NCI-H2196 treated with DMSO at 0.1 percent for 48 hours (cell line): ENCODE data around the gene RAPGEF2.

Source experiments
- DNase-seq: peaks from one replicate; lab custom pipeline; 2025; ENCODE audit not compliant: unreplicated experiment; lab: John Stamatoyannopoulos, UW

RAPGEF2 gene

GRCh38 chr4:159273841-159274240 is 171.0 kb downstream of the RAPGEF2 start:
- no peak for DNase-seq

- DNase-seq = no peak
Measured at GRCh38 chr4:159278399-159278798, 175.5 kb downstream of the RAPGEF2 start.

- no peak for DNase-seq
Measured at GRCh38 chr4:159279084-159279483, 176.2 kb downstream of the RAPGEF2 start.

- no peak for DNase-seq
Measured at GRCh38 chr4:159280442-159281172, 177.7 kb downstream of the RAPGEF2 start.

GRCh38 chr4:159281771-159282170 is 178.9 kb downstream of the RAPGEF2 start:
- no peak for DNase-seq

- DNase-seq = no peak
Measured at GRCh38 chr4:159282329-159282728, 179.4 kb downstream of the RAPGEF2 start.

- no peak for DNase-seq
Measured at GRCh38 chr4:159282944-159283343, 180.1 kb downstream of the RAPGEF2 start.

- no peak for DNase-seq
Measured at GRCh38 chr4:159283696-159284095, 180.8 kb downstream of the RAPGEF2 start.

- no peak for DNase-seq
Measured at GRCh38 chr4:159284113-159284512, 181.2 kb downstream of the RAPGEF2 start.

GRCh38 chr4:159284733-159285132 is 181.9 kb downstream of the RAPGEF2 start:
- no peak for DNase-seq

GRCh38 chr4:159287767-159288166 is 184.9 kb downstream of the RAPGEF2 start:
- no peak for DNase-seq

GRCh38 chr4:159289682-159290081 is 186.8 kb downstream of the RAPGEF2 start:
- DNase-seq = no peak

GRCh38 chr4:159290321-159291030 is 187.6 kb downstream of the RAPGEF2 start:
- DNase-seq = no peak

- DNase-seq = no peak
Measured at GRCh38 chr4:159291176-159291575, 188.3 kb downstream of the RAPGEF2 start.

GRCh38 chr4:159292137-159292896 is 189.4 kb downstream of the RAPGEF2 start:
- no peak for DNase-seq

- no peak for DNase-seq
Measured at GRCh38 chr4:159293811-159294515, 191.1 kb downstream of the RAPGEF2 start.

- DNase-seq = no peak
Measured at GRCh38 chr4:159296061-159296460, 193.2 kb downstream of the RAPGEF2 start.

GRCh38 chr4:159297091-159297490 is 194.2 kb downstream of the RAPGEF2 start:
- no peak for DNase-seq

GRCh38 chr4:159298502-159298901 is 195.6 kb downstream of the RAPGEF2 start:
- DNase-seq = no peak

- DNase-seq = no peak
Measured at GRCh38 chr4:159303435-159303834, 200.6 kb downstream of the RAPGEF2 start.

GRCh38 chr4:159305129-159305528 is 202.2 kb downstream of the RAPGEF2 start:
- no peak for DNase-seq
